GM19397 (cell line): ENCODE measurements around the gene BRSK1.

Experiments used
- ATAC-seq: cut with Tn5 transposase; IDR thresholded peaks from one replicate; pipeline ENCODE4 v1.9.1; 2021; ENCODE audit warnings: mild to moderate bottlenecking, moderate library complexity; ENCODE audit not compliant: unreplicated experiment

Gene BRSK1

DNA sequence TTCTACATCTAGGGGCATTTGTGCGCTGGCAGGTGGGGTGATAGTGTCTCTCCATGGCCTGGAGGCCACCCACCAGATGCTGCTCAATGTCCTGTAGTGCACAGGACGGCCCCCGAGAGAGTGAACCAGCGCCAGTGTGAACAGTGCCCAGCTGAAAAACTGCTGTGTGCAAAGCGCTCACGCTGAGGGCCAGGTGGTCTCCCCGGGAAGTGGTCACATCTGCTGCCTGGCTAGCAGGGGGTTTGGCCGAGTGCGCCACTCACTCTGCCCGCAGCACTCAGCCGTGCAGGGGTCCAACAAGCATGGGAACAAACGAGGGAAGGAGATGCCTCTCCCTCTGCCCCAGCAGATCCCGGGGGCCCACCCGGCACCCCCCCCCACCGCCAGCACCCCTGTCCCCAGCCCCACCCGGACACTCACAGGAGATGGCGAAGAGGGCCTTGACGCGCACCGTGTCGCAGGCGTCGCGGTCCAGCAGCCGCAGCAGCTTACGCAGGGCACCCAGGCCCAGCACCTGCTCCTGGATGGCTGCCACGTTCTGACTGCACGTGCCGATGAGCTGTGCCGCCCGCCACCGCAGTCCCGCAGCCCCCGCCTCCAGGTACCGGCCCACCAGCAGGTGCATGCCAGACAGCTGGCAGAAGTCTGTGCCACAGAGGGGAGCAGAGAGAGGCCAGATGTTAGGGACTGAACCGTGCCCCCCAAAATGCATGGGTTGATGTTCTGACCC lies 9.7 kb upstream of the BRSK1 start:
- ATAC-seq, result no peak

DNA sequence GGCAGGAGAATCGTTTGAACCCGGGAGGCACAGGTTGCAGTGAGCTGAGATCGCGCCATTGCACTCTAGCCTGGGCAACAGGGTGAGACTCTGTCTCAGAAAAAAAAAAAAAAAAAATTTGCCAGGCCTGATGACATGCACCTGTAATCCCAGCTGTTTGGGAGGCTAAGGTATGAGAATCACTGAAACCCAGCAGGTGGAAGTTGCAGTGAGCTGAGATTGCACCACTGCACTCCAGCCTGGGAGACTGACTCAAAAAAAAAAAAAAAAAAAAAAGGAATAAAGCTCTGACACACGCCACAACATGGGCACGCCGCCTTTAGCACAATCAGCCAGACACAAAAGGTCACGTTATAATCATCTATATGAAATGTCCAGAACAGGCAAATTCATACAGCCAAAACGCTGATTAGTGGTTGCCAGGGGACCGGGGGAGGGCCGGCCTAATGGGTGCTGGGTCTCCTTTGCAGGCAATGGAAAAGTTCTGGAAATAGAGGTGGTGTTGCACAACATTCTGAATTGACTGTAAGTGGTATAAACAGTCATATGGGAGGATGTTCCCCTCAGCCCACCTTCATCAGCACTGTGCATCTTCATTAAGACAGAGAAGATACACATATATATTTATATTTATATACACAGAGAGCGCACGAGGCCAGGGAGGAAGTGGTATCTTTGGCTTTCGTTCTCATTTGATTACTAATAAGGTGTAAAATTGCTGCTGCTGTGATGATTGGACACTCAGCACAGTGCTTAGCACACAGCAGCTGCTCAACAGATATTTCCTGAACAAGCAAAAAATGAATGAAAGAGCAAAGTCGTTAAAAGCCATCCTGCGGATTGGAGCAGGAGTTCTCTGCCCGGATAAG lies 7.7 kb upstream of the BRSK1 start:
- ATAC-seq, result peak; percentile 66

DNA sequence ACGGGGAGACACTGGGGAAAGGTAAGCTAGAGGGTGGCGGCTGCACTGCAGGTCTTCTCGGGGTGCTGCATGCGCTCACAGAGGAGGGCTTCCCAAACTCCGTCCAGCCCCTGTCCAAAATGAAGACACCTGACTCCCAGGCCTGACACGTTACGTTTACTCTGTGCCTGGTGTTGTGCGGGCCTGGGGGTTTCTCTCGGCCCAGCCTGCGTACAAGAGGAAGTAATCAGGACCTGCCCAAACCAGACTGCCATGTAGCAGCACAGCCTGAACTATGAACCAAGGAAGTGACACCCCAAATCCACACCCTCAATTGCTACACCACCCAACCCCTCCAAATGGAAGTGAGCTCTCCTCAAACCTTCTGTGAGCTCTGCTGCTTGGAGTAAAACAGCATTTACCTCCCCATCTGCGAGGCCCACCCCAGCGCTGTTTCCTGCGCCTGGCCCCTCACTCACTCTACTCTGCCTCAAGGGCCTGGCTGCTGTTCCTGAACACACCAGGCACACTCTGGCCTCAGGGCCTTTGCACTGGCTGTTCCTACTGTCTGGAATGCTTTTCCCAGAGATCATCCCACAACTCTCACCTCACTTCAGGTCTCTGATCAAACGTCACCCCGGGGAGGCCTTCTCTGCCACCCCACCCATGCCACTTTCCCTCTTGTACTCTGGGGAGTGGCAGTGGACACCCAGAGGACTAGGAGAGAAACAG lies 6.9 kb upstream of the BRSK1 start:
- ATAC-seq, result no peak

DNA sequence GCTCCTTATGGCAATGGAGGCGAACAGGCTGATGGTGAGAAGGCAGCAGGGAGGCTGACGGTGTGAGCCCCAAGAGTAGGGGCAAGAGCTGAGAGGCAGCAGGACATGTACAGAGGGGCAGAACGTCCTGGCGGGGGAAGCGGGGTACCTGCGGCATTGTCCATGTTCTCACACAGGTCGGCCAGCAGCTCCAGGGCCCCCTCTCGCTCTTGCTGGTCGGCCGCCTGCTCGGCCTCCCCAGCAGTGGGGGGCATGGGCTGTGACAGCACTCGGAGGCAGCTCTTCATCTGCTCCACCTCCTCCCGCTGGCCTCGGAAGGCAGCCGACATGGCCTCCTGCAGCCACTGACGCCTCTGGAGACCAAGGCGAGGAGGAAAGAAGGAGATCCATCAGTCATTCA lies 6.3 kb upstream of the BRSK1 start:
- no peak for ATAC-seq

DNA sequence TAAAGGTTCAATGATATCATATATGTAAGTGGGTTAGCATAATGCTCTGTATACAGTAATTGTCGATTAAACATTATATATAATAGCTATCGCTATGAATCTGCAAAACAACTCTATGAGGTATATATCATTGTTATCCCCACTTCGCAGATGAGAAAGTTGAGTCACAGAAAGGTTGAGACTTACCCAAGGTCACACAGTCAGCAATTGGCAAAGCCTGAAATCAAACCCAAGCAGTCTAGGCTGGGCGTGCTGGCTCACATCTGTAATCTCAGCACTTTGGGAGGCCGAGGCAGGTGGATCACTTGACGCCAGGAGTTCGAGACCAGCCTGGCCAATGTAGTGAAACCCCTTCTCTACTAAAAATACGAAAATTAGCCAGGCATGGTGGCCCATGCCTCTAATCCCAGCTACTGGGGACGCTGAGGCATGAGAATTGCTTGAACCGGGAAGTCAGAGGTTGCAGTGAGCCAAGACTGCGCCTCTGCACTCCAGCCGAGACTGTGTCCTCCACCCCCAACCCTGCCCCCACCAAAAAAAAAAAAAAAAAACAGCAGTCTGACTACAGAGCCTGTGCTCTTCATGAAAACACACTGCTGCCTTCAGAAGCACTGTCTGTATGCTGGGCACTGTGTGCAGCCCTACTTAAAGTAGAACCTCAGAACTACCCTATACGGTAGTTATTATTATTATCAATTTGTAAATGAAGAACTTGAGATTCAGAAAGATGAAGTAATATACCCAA lies 5.2 kb upstream of the BRSK1 start:
- no peak for ATAC-seq

DNA sequence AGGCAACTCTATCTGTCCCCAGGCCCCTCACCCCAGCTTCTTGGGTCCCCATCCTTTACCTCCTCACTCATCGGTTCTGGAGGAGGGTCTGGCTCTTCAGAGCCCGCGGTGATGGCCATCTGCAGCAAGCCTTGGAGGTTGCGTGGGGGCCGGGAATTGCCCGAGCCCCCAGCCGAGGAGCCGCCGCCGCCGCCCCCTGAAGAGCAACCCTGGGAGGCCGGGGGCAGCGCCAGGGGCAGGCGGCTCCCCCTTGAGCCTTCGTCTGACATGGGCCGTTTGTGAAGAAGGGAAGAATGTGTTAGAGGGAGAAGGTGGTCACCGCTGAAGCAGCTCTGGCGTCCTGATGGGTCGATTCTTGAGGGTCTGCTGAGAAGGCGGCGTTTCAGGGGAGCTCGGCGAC lies 4.5 kb upstream of the BRSK1 start:
- ATAC-seq, result no peak

DNA sequence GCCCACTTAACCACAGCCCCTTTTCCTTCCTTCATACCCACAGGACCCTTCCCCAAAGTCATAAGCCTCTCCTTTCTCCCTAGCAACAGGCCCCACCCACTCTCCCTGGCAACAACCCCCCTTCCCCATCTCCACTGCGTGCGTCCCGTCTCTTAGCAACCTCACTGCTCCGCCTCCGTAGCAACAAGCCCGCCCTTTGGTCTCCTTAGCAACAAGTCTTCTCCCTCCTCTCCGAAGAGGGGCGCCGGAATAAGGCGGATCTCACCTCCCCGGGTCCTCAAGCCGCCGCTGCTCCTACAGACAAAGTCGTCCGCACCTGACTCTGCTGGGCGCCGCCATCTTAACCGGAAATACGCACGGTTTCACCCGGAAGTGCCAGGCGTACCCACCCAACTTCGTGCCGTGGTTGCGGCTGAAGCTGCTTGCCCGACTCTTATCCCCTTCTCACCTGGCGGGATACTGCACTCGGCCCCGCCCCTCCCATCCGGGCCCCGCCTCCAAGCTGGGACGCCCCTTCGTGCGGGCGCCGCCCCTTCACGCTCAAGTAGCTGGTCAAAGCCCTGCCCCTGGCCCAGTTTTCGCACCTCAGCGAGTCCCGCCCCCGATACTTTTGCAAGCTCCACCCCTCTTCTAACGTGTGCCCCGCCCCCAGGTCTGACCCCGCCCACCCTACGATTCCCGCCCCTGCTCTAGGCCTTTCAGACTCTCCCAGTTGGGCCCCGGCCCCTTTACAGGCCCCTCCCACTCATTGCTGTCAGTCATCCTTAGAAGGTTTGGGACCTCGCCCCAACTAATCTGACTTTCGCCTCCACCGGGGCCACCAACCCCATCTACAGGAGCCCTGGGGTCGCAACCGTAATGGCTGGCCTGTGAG lies 3.8 kb upstream of the BRSK1 start, which contains the start of gene HSPBP1:
TSS of gene HSPBP1 (minus strand) at position 341 of the 874 bp plus-strand sequence. CDS start 502 bp downstream, outside the sequence.
- peak; percentile 74 for ATAC-seq

DNA sequence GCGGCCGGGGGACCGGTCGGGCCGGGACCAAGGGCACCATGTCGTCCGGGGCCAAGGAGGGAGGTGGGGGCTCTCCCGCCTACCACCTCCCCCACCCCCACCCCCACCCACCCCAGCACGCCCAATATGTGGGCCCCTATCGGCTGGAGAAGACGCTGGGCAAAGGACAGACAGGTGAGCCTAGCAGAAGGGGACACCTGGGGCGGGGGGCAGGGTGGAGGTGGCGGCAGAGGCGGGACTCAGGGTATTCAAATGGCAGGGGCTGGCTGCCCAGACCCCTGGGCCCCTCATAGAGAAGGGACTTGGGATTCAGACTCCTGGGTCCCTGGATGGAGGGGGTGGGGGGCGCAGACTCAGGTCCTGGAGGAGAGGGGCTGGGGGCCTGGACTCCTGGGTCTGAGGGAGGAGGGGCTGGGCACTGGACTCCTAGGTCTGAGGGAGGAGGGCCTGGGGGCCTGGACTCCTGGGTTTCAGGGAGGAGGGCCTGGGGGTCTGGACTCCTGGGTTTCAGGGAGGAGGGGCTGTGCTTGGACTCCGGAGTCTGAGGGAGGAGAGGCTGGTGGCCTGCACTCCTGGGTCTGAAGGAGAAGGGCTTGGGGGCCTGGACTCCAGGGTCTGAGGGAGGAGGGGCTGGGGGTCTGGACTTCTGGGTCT lies 735 bp downstream of the BRSK1 start:
- ATAC-seq, result no peak

DNA sequence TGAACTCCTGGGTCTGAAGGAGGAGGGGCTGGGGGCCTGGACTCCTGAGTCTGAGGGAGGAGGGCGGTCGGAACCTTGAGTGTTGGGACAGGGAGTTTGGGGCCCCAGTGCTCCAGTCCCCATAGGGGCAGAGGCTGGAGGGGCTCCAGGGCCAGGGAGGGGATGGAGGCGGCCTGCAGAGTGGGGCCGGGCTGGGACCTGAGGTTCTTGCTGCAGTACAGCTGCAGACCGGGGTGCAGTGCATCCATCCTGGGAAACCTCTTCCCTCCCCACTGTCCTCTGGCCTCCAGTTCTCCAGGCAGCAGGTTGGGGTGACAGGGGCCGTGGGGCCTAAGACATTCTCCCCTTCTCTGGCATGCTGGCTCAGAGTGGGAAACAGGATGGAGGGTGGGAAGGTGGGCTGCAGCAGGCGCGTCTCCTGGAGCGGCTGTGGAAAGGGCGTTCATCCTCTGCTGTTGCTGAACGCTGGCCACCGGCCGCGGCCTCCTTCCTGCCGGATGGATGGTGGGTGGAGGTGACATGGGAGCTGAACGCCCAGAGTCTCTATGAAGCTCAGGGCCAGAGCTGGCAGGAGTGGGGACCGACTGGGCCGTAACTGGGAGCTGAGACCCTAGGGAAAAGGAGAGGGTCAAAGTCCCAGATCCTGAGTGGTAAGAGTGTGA lies 1.6 kb downstream of the BRSK1 start:
- ATAC-seq, result no peak

DNA sequence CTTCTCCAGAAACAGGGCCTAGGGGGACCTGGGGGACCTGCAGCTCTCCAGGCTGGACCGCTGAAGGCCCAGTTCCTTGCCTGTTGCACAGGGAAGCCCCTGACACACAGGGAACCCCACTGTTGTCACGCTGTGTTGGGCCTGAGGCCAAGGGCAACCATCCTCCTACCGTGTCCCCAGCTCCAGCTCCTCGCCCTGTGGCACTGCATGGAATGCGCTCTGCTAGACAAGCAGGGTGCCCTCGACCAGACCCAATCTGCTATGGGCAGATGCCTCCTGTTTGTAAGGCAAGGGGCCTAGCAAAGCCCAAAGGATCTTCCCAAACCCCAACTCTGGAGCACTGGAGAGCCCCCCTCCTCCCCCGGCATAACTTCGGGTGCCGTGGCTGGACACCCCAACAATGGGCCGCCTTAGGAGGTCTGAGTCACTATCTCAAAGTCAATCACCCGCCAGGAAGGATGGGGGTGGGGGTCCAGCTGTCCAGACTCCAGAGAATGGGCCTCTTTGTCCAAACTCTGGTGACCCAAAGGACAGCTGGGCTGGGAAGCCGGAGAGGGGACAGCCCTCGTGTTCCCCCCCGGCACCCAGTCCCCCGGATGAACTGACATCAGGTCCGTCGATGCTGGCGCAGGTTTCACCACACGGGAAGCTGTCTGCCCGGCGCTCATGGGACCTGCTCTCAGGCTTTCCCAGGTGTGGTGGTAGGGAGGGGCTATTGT lies 3.7 kb downstream of the BRSK1 start:
- no peak for ATAC-seq

DNA sequence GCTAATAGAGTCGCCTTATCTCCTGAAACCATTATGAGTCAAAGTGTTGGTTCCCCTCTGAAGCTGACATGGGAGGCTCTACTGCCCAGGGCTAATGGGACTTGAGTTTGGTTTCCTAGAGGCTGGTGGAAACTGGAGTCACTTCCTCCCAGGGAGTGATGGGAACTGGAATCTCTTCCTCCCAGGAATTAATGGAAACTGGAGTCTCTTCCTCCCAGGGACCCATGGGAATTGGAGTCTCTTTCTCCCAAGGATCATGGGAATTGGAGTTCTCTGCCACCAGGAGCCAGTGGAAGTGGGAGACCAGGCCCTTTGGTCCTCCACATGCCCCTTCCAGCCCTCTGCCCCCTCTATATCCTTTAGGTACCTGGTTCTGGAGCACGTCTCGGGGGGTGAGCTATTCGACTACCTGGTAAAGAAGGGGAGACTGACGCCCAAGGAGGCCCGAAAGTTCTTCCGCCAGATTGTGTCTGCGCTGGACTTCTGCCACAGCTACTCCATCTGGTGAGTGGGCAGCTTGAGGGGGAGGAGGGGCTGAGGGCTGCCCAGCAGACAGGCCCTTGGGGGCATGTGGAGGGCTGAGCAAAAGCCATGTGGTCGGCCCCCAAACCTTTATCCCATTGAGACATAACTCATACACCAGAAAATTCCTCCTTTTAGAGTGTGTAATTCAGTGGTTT lies 5.5 kb downstream of the BRSK1 start:
- ATAC-seq, result no peak

DNA sequence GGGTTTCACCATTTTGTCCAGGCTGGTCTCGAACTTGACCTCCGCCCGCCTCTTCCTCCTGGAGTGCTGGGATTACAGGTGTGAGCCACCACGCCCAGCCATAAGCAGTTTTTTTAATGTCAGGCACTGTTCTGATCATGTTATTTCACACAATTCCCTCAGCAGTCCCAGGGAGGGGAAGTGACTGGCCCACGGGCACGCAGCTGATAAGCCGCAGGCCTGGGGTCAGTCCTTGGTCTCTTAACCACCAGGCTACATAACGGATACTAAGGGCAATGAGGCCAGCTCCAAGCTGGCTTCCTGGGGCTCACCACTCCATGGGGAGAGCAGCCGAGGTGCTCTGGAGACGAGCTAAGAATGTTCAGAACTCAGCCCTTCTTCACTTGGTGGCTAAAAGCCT lies 13.5 kb downstream of the BRSK1 start:
- ATAC-seq, result no peak

DNA sequence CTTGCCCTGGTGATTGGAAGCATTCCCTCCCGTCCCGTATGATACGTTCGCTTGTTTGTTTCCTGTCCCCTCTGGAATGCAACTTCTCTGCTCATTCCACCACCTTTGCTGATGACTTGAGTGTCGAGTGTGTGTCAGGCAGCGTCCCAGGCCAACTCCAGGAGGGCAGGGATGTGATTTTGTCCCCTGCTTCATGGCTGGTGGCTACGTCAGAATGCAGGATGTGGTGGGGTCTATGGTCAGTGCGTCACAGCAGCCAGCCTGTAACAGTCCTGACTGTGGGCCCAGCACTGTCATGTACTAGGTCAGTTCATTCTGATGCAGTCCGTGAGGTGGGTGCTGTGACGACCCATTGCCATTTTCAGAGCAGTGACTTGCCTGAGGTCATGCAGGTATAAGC lies 16.2 kb downstream of the BRSK1 start:
- no peak for ATAC-seq

DNA sequence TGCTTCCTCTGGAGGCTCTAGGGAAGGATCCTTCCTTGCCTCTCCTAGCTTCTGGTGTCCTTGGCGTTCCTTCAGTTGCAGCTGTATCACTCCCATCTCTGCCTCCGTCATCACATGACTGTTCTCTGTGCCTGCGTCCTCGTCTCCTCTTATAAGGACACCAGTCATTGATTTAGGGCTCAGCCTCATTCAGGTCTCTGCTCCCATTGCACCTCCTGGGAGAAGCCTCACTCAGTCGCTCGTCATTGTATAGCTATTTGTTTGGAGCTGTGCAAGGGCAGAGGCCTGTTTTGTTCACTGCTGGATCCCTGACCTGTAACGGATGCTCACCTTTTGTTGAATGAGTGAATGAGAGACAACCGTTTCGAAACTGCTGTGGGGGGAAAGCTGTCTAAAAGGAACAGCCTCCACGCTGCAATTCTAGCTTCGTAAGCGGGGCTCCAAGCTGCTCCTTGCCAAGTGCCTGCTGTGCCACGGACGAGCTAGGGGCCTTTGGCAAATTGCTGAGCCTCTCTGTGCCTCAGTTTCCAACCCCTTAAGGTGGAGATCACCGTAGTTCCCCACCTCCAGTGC lies 17.2 kb downstream of the BRSK1 start:
- no peak for ATAC-seq

DNA sequence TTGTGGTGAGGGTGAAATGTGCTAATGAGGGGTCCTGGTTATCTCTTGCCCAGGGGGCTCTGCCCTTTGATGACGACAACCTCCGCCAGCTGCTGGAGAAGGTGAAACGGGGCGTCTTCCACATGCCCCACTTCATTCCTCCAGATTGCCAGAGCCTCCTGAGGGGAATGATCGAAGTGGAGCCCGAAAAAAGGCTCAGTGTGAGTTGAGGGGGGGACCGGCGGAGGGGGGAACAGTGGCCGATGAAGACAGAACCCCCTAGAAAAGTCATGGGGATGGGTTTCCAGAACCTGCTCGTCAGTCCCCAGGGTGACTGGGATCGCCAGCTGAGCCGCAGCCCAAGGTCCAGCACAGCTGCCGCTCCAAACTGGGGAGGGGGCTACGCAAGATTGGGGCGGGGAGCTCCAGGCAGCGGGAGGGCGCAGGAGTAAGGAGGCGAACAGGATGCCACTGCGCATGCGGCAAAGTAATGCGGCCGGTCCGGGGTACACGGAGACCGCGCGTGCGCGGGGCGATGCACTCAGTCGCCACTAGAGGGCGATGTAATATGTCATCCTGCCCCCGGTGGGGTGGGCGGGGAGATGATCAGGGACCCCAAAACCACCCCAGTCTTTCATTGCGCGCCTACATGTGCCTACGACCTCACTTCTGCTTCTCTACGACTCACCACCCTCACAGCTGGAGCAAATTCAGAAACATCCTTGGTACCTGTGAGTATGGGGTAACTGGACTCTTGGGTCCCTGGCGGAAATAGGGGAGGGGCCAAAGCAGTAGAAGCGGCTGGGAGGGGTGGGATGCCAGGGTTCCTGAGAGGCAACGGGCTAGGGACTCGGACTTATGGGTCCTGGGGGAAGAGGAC lies 17.9 kb downstream of the BRSK1 start:
- peak; percentile 81 for ATAC-seq

DNA sequence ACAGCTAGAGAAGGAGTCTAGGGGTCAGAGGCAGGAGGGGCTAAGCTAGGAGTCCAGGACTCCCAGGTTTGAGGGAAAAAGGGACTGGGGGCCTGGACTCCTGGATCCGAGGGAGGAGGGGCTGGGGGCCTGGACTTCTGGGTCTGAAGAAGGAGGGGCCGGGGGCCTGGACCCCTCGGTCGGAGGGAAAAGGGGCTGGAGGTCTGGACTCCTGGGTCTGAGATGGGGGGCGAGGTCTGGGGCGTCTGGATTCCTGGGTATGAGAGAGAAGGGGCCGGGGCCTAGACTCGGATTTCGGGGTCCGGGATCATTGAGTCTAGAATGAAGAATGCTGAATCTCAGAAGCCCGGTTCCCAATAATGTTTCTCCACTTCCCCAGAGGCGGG lies 18.5 kb downstream of the BRSK1 start:
- ATAC-seq, result no peak
